GM12892 (cell line): Measurements from ENCODE around the gene HAVCR2. TPM values are rescaled to one million over a fixed set of nuclear protein-coding genes. Genes with fewer than 3 reads are reported as not detected.

ENCODE experiments used
- DNase-seq: peaks from one replicate; pipeline ENCODE4 v3.0.0; 2011; ENCODE audit not compliant: insufficient read length
- FAIRE-seq: peaks from 2 replicates; lab custom pipeline; 2011; peaks lifted over from hg19 to GRCh38; lab: Jason Lieb, UNC
- POLR2A ChIP-seq: IDR thresholded peaks from 2 replicates; pipeline ENCODE4 v1.6.1; 2011; ENCODE audit warnings: low read depth, low read length, control low read depth
- POLR2AphosphoS5 ChIP-seq: IDR thresholded peaks from 2 replicates; pipeline ENCODE4 v1.6.1; 2011; ENCODE audit warnings: low read depth, low read length, control low read depth
- TAF1 ChIP-seq: IDR thresholded peaks from 2 replicates; pipeline ENCODE4 v1.6.1; 2011; ENCODE audit warnings: low read depth, mild to moderate bottlenecking, control low read depth, low read length, borderline replicate concordance
- polyA plus RNA-seq: library from polyadenylated mRNA; unstranded; fragments of >200 nt; gene quantifications from one replicate; pipeline ENCODE4 v1.2.1, GENCODE V29; 2012; ENCODE audit warnings: missing spikeins, inconsistent platforms; ENCODE audit not compliant: missing spikeins

The HAVCR2 gene
- 3.7 TPM for polyA plus RNA-seq

DNA sequence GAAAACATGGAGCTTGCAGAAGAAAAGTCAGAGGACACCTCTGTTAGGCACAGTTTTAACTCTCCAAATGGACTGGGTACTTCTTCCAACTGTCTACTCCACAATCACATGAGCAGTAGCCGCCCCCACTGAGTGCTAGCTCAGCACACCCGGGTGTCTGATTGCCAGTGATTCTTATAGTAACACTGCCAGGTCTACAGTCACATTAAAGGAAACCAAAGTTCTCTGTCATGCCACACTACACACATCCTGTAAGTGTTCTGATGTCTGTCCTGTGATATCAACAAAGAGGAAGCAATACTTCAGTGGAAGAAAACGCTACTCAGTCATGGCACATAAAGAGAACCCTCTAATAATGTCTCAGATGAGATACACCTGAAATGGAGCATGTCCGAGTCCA is at the start of gene HAVCR2:
TSS of gene HAVCR2 (minus strand) at position 69 of the 400 bp plus-strand sequence. CDS start at position 8, 61 bp downstream.
- DNase-seq (no peak), FAIRE-seq (peak; percentile 93)
- TF ChIP-seq POLR2AphosphoS5 = no peak
- no peak for TF ChIP-seq POLR2A
- TF ChIP-seq TAF1 = no peak

GRCh38 chr5:157157293-157157891 is 48.5 kb upstream of the HAVCR2 start:
- DNase-seq = no peak
- no peak for FAIRE-seq
- no peak for TF ChIP-seq POLR2AphosphoS5
- no peak for TF ChIP-seq TAF1
- no peak for TF ChIP-seq POLR2A

DNA sequence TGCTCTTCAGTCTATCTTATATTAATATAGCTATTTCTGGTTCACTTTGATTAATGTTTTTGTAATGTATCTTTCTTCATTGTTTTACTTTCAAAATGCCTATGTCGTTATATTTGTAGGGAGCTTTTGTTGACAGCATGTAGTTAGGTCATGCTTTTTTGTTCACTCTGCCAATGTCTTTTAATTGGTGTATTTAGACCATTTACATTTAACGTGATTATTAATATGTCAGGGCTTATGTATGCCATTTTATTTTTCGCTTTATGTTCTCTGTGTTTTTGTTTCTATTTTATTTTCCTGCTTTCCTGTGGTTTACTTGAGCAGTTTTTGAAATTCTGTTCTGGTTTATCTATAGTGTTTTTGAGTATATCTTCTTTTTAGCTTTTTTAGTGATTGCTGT is 46.5 kb upstream of the HAVCR2 start:
- FAIRE-seq (no peak), DNase-seq (no peak)
- TF ChIP-seq POLR2A (no peak), TAF1 (no peak), POLR2AphosphoS5 (no peak)

- no peak for DNase-seq
- peak; percentile 9 for FAIRE-seq
- no peak for TF ChIP-seq POLR2A
Observed at GRCh38 chr5:157150995-157151394, 42.2 kb upstream of the HAVCR2 start.

DNA sequence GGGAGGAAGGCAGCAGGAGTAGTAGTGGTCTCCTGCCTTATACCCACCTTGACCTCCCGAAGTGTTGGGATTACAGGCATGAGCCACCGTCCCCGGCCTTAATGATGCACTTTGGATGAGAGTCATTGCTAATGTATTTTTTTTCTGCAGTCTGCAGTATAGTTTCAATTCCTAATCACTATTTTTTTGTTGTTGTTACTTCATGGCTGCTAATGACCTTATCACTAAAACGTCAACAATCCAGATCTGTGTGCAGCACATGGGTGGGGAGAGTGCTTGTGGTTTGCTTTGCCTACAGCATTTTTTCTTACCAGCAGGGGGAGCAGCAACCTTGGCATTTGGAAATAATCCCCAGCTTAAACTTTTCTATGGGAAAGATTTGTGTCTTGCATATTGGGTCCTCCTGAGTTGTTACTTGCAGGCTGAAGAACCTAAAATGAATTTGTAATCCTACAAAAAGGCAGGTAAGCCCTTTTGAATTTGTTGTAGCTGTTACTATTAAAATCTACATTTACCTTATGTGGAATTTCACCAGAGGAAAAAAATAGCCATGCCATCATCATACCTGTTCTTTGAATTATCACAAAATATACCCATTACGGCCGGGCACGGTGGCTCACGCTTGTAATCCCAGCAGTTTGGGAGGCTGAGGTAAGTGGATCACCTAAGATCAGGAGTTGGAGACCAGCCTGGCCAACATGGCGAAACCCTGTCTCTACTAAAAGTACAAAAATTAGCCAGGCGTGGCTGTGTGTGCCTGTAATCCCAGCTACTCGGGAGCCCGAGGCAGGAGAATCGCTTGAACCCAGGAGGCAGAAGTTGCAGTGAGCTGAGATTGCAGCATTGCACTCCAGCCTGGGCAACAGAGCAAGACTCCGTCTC is 40.1 kb upstream of the HAVCR2 start:
- no peak for TF ChIP-seq TAF1
- TF ChIP-seq POLR2A = no peak
- TF ChIP-seq POLR2AphosphoS5 = no peak
- FAIRE-seq (peak; percentile 92), DNase-seq (no peak)

- FAIRE-seq (peak; percentile 46), DNase-seq (peak; percentile 32)
- 0 out of 2 replicates have a peak, but pooled peaks have one; percentile 31 for TF ChIP-seq POLR2A
- TF ChIP-seq TAF1 = peak; percentile 34; the same call in 1 of the 2 replicates
- no peak for TF ChIP-seq POLR2AphosphoS5
Observed at GRCh38 chr5:157143127-157143971, 34.5 kb upstream of the HAVCR2 start.

- TF ChIP-seq POLR2AphosphoS5 (peak; percentile 86), POLR2A (peak; percentile 91), TAF1 (peak; percentile 78)
- FAIRE-seq (peak; percentile 99), DNase-seq (peak; percentile 87)
Observed at GRCh38 chr5:157142317-157143126, 33.7 kb upstream of the HAVCR2 start, which contains the start of gene MED7. MED7 (minus strand) TSS chr5:157142865; CDS start chr5:157139431, 3,434 bp downstream.

DNA sequence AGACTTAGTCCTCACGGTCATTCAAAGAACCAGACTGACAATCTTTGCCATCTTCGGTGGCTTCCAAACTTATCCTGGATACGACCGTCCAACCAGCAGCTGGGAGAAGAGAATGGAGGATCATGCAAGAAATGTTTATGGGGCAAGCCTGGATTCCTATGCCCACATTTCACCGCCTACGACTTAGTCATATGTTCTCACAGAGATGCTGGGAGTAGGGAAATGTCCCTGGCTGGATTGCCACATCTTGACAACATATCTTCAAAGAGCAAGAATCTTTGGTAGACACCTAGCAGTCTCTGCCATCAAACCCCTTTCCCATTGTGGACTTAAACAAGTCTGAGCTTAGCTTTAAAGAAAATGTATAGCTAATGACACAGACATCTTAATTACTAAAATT is 28.8 kb upstream of the HAVCR2 start:
- TF ChIP-seq TAF1 (no peak), POLR2AphosphoS5 (no peak), POLR2A (no peak)
- no peak for DNase-seq
- no peak for FAIRE-seq

- DNase-seq (no peak), FAIRE-seq (no peak)
- TF ChIP-seq POLR2AphosphoS5 = no peak
- no peak for TF ChIP-seq TAF1
- TF ChIP-seq POLR2A = no peak
Observed at GRCh38 chr5:157132281-157132612, 23.4 kb upstream of the HAVCR2 start.

DNA sequence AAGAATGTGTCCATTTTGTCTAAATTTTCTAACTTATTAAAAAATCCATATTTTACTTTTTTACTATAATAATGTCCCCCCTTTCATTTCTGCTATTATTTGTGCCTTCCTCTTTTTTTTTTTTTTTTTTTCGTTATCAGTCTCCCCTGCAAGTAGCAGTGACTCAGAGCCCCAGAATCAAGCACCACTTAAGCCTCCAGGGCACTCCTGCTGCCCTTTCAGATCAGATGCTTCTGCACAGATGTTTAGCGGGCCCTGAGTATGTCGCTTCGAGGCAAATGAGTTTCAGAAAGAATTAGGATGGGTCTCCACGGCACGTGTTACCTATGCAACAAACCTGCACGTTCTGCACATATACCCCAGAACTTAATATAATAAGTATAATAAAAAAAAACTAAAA is 22.1 kb upstream of the HAVCR2 start:
- TF ChIP-seq POLR2A = no peak
- no peak for TF ChIP-seq POLR2AphosphoS5
- no peak for TF ChIP-seq TAF1
- FAIRE-seq = no peak
- no peak for DNase-seq
